Colonic mucosa (tissue), 4 donors: ENCODE results near the gene SHLD1. TPM values are rescaled to one million over a fixed set of nuclear protein-coding genes. Genes with fewer than 3 reads are reported as not detected.

Source experiments
- DNase-seq: peaks from one replicate; pipeline ENCODE4 v3.0.0-alpha.2; 2020
- H3K27ac ChIP-seq: fragments of 200-600 bp; one replicate; pipeline ENCODE4 v1.8.0; 2021
- H3K27me3 ChIP-seq: fragments of 200-600 bp; one replicate; pipeline ENCODE4 v1.8.0; 2021
- H3K36me3 ChIP-seq: fragments of 200-600 bp; one replicate; pipeline ENCODE4 v1.8.0; 2021
- H3K4me1 ChIP-seq: fragments of 200-600 bp; one replicate; pipeline ENCODE4 v1.8.0; 2021; ENCODE audit warnings: mild to moderate bottlenecking
- H3K4me3 ChIP-seq: fragments of 200-600 bp; one replicate; pipeline ENCODE4 v1.8.0; 2021
- H3K9ac ChIP-seq, 2 donors: one replicate each; pipeline ENCODE4 v1.7.0; 2013; ENCODE audit warnings: control low read depth in 2 of 2, low read depth in 2 of 2, low read length in 2 of 2
- H3K9me3 ChIP-seq: fragments of 200-600 bp; one replicate; pipeline ENCODE4 v1.8.0; 2021
- intact Hi-C: fragments of 100-400 bp; cut with DNase I; formaldehyde crosslinking; loops from one replicate; pipeline ENCODE4 v1.14.1; 2022
- total RNA-seq, 2 donors: library from RNA; stranded (reverse); fragmentation: NEBNext Ultra II Directional in 1 of 2; extraction: Animal tissue kit (Norgen Biotek cat#: 25700) in 1 of 2; gene quantifications; one replicate each; pipeline ENCODE4 v1.2.1, GENCODE V29; 2021
- TF ChIP-seq, protein P1 (sequence below): fragments of 200-600 bp; IDR thresholded peaks from one replicate; pipeline ENCODE4 v1.8.0; 2022; ENCODE audit warnings: antibody characterized with exemption, mild to moderate bottlenecking
- donor health status: healthy.
- donor health status: DM: no; HTN: no; CAD: no.
- donor health status: DM: no; HTN: no; CAD: no.

The SHLD1 gene
- total RNA-seq, 2 donors from 2014 or later = 4.0 to 9.1 TPM

DNA sequence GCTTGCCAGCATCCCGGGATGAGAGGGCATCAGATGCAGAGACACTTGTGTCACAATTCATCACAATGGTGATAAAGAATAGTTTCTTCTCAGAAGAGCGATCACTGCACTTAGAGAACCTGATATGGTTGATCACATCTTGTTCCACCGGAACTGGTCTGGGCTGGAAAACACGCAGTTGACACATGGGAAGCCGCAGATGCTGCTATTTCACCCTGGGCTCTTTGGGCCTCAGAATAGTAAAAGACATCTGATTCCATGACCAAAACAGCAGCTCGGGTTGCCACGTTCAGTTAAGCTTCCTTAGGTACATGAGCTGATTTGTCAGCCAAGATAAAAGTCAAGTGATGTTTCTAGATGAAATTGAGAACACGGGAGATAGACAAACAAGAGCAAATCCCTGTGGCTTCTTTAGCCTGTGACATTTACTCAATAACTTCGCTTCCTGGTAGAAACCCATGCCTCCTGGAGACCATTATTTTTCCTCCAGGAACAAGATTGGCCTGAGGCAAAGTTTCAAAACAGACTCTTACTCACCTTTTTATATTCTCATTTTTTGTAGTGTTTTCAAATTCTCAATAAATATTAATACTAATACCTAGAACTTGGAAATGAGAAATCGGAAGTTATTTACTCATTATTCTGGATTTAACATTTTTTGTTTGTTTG, 140.7 kb downstream of the SHLD1 start:
- Histone ChIP-seq H3K36me3 (no peaks in the 10 kb centered on the region), H3K27me3 (no peaks in the 10 kb centered on the region), H3K27ac (no peak overlapping the region), H3K4me1 (no peaks in the 10 kb centered on the region), H3K4me3 (no peak overlapping the region), H3K9me3 (no peaks in the 10 kb centered on the region), H3K9ac (no peak overlapping the region)
- TF ChIP-seq, protein P1, sequence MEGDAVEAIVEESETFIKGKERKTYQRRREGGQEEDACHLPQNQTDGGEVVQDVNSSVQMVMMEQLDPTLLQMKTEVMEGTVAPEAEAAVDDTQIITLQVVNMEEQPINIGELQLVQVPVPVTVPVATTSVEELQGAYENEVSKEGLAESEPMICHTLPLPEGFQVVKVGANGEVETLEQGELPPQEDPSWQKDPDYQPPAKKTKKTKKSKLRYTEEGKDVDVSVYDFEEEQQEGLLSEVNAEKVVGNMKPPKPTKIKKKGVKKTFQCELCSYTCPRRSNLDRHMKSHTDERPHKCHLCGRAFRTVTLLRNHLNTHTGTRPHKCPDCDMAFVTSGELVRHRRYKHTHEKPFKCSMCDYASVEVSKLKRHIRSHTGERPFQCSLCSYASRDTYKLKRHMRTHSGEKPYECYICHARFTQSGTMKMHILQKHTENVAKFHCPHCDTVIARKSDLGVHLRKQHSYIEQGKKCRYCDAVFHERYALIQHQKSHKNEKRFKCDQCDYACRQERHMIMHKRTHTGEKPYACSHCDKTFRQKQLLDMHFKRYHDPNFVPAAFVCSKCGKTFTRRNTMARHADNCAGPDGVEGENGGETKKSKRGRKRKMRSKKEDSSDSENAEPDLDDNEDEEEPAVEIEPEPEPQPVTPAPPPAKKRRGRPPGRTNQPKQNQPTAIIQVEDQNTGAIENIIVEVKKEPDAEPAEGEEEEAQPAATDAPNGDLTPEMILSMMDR = no peak
- intact Hi-C loops = no loop called here
- DNase-seq = no peak

GRCh38 chr20:5893052-5893451, 142.9 kb downstream of the SHLD1 start:
- no peak for DNase-seq
- H3K27ac ChIP-seq = no peak overlapping the region
- H3K27me3 ChIP-seq = no peaks in the 10 kb centered on the region
- H3K4me1 ChIP-seq = no peaks in the 10 kb centered on the region
- intact Hi-C loops = no loop called here
- H3K9me3 ChIP-seq = no peaks in the 10 kb centered on the region
- TF ChIP-seq, protein P1 = no peak
- no peaks in the 10 kb centered on the region for H3K36me3 ChIP-seq
- no peak overlapping the region for H3K4me3 ChIP-seq
- H3K9ac ChIP-seq = no peak overlapping the region

- TF ChIP-seq, protein P1 = no peak
- Histone ChIP-seq H3K4me3 (no peak overlapping the region), H3K27ac (no peak overlapping the region), H3K27me3 (no peaks in the 10 kb centered on the region), H3K9me3 (no peaks in the 10 kb centered on the region), H3K4me1 (no peaks in the 10 kb centered on the region), H3K9ac (no peak overlapping the region), H3K36me3 (no peaks in the 10 kb centered on the region)
- intact Hi-C loops = no loop called here
- no peak for DNase-seq
These were observed 143.4 kb downstream of the SHLD1 start for GRCh38 chr20:5893621-5894020.

- Histone ChIP-seq H3K4me3 (no peak overlapping the region), H3K27ac (no peak overlapping the region), H3K9me3 (no peaks in the 10 kb centered on the region), H3K9ac (no peak overlapping the region), H3K36me3 (no peaks in the 10 kb centered on the region), H3K4me1 (no peaks in the 10 kb centered on the region), H3K27me3 (no peaks in the 10 kb centered on the region)
- TF ChIP-seq, protein P1 = no peak
- intact Hi-C loops = no loop called here
- no peak for DNase-seq
These were observed 145.4 kb downstream of the SHLD1 start for GRCh38 chr20:5895626-5896025.

- Histone ChIP-seq H3K4me1 (no peaks in the 10 kb centered on the region), H3K36me3 (no peaks in the 10 kb centered on the region), H3K9me3 (no peaks in the 10 kb centered on the region), H3K4me3 (no peak overlapping the region), H3K27ac (no peak overlapping the region), H3K9ac (no peak overlapping the region), H3K27me3 (no peaks in the 10 kb centered on the region)
- no peak for DNase-seq
- intact Hi-C loops = no loop called here
- TF ChIP-seq, protein P1 = no peak
These were observed 149.2 kb downstream of the SHLD1 start for GRCh38 chr20:5899444-5899843.
